LHCN-M2 (cell line): ENCODE results near the gene ELL2. TPM values are rescaled to one million over a fixed set of nuclear protein-coding genes. Genes with fewer than 3 reads are reported as not detected.

ENCODE experiments used
- DNase-seq: peaks from one replicate; pipeline ENCODE4 v3.0.0-alpha.2; 2012; ENCODE audit warnings: low read depth
- total RNA-seq: library from RNA; depleted of rRNA; stranded (reverse); fragments of >200 nt; gene quantifications from 2 replicates; pipeline ENCODE4 v1.2.3, GENCODE V29; 2014

Gene ELL2
- total RNA-seq, 1 experiment from 2014 or later: 84.1 TPM

- no peak for DNase-seq
Observed at GRCh38 chr5:95983509-95983908, 21.9 kb upstream of the ELL2 start.

- no peak for DNase-seq
Observed at GRCh38 chr5:95983080-95983479, 21.4 kb upstream of the ELL2 start.

GRCh38 chr5:95976606-95977005, 15.0 kb upstream of the ELL2 start:
- DNase-seq: peak; percentile 39

- DNase-seq: no peak
Observed at GRCh38 chr5:95975703-95976102, 14.1 kb upstream of the ELL2 start.

GRCh38 chr5:95973793-95974325, 12.2 kb upstream of the ELL2 start:
- DNase-seq: peak; percentile 91

- DNase-seq: no peak
Observed at GRCh38 chr5:95972196-95972595, 10.5 kb upstream of the ELL2 start.

GRCh38 chr5:95970359-95970704, 8.7 kb upstream of the ELL2 start:
- DNase-seq: no peak

GRCh38 chr5:95969651-95970358, 8.2 kb upstream of the ELL2 start:
- peak; percentile 55 for DNase-seq

- DNase-seq: no peak
Observed at GRCh38 chr5:95969055-95969454, 7.4 kb upstream of the ELL2 start.

GRCh38 chr5:95967236-95967635, 5.6 kb upstream of the ELL2 start:
- no peak for DNase-seq

- DNase-seq: no peak
Observed at GRCh38 chr5:95966005-95966404, 4.4 kb upstream of the ELL2 start.

GRCh38 chr5:95963650-95964410, 2.2 kb upstream of the ELL2 start:
- DNase-seq: no peak

GRCh38 chr5:95962785-95963184, 1.1 kb upstream of the ELL2 start:
- DNase-seq: no peak

GRCh38 chr5:95962475-95962773, 773 bp upstream of the ELL2 start:
- no peak for DNase-seq

GRCh38 chr5:95960667-95961616, 709 bp downstream of the ELL2 start:
- DNase-seq: peak; percentile 80

- peak; percentile 57 for DNase-seq
Observed at GRCh38 chr5:95959888-95960666, 1.6 kb downstream of the ELL2 start.

- peak; percentile 56 for DNase-seq
Observed at GRCh38 chr5:95959051-95959887, 2.4 kb downstream of the ELL2 start.

GRCh38 chr5:95958310-95959014, 3.2 kb downstream of the ELL2 start:
- DNase-seq: peak; percentile 27

GRCh38 chr5:95957561-95958203, 4.0 kb downstream of the ELL2 start:
- DNase-seq: no peak
